CD4-positive, alpha-beta T cell treated with Interleukin-6 for 4 hours (primary cell): ENCODE measurements around the gene ATP10A.

Experiments
- DNase-seq: peaks from one replicate; pipeline ENCODE4 v3.0.0-alpha.2; 2020; ENCODE audit warnings: mixed read lengths

Gene ATP10A

DNA sequence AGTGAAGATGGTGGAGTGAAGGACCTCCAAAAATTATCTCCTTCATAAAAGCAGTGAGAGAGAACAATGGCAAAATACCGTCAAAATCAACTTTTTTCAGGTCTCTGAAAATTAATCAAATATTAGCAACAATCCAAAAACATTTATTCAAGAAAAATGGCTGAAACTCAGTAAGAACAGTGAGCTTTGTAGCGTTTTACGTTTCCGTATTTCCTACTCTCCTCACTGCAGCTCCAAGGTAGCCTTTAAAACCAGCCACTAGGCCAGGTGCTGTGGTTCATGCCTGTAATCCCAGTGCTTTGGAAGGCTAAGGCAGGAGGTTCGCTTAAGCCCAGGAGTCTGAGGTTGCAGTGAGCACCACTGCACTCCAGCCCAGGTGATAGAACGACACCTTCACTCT lies 38.5 kb downstream of the ATP10A start:
- DNase-seq = no peak

DNA sequence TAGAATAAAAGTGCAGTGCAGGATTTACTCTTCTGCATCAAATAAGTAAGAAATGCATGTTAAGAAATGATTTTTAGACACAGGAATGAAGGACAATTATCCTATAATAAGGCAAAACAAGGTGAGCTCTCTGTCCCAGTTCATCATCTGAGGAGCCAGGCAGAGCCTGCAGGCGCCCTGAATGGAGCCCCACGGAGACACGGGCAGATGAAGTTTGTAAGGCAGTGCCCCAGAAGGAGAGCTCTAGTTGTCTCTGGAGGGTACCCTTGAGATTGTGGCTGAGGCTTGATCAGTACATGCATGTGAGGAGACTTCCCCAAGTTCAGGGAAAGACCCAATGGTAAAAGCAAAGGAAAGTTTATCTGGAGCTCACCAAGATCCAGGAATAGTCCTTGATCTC lies 50.3 kb downstream of the ATP10A start:
- DNase-seq = no peak

DNA sequence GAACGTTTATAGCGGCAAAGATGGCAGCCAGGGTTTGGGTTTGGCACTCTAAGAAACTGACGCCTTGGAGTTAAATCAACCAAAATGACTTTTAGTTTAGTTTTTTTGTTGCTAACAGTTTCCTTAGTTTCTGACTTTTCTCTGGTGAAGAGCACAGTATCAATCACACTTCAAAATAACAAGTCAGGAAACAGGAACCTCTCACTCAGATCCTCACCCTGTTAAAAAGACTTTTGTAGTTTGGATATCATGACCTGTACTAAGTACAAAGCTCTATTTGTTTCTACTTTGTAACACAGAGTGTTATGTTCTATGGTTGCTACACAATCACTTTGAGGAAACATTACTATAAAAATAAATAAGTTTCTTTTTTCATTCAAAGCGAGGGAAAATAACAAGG lies 51.1 kb downstream of the ATP10A start:
- DNase-seq = no peak

DNA sequence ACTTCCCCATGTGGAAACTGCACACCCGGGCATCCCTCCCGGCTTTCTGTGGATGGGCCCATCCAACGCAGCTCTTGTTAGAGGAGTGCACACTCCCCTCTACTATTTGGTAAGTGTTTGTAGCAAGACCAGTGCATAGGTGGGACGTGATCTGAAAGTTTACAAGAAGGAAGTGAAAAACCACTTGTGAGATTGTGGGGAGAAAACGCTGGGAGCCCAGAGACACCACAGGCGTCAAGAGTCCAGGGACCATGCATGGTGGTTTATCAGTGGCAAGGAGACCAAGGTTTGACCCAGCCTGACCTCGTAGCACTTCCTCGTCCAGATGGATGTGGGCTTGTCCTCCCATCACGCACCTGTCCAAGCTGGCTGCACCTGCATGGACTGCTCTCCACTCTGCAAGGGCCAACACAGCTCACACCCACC lies 51.6 kb downstream of the ATP10A start:
- DNase-seq = peak; percentile 21

DNA sequence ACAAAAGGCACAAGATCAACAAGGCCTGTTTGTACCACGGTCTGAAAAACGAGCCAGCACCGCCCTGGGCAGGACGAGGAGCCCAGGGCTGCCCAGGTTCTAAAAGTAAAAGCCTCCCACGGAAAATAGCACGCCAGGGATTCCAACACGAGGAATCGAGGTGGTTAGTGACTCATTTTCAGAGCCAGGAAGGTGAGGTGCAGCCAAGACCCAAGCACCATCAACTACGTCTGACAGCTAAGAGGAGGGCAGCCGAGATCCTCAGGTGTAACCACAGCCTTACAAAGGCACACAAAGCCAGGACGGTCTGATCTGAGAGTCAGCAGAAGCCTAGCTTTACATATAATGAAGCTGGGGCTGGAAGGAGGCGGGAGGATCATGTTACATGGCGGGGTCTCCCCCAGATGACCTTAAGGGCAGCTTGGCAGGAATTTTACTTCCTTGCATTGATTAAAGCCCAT lies 52.5 kb downstream of the ATP10A start:
- peak; percentile 61 for DNase-seq

DNA sequence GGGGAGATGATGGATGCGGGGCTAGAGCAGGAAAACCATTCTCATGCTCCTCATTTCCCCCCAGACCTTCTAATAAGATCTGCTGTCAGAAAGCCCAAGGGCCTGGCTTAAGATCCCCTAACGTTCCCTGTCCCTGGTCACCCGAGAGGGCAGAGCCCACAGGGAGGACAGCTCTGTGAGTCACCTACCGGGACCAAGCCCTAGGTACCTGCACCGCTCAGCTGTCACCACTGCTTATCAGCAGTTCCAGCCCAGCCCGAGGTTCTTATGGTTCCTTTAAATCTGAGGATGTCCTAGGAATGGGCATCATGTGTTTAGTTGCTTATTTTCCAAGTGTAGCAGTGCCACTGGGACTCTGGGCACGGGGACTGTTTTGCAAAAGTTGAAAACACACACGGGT lies 53.0 kb downstream of the ATP10A start:
- no peak for DNase-seq

DNA sequence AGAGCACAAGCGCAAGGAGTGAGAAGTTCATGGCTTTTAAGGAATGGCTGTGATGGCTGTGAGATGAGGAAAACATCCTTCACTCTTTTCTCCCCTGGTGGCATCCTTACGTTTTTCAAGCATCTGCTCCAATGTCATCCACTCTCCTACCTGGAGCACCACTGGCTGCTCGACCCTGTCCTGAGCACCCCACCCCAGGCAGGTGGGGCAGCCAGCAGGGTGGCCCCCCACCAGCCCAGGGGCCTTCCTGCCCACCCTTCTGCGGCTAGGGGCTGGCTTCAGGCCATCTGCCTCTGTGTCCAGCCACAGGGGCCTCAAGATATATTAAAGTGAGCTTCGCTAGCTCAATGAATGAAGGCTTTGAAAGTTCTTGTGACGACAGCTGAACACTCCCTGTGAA lies 56.1 kb downstream of the ATP10A start:
- no peak for DNase-seq

DNA sequence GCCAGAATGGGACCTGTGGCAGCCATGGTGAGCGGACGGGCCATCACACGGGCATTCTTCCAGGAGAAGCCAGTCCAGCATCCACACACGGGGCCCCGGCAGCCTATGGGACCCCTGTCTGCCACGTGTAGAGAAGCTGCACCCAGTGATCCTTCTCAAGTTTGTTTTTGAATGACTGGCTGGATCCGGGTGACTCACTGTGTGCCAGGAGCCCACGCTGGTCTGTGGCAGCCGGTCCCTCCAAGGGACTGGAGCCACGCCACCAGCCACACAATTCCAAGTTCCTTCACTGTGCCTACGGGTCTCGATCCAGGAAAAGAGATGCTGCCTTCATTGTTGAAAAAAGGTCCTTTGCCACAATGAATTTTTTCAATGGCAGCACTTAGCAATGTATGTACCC lies 58.1 kb downstream of the ATP10A start:
- no peak for DNase-seq

DNA sequence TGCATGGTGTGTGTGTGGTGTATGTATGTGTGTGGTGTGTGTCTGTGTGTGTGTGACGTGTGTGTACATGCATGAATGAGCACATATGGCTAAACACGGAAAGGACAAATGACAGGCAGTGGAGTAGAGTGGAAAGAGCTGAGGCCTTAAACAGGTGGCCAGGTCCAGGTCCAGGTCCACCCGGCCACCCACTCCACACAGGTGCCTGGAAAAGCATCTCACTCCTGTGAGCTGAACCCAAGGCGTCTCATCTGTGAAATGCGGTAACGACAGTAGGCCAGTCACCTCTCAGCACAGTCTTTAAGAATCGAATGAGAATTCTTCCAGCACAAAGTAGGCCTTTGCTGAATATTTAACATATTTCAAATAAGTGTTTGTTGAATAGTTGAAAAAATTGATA lies 58.7 kb downstream of the ATP10A start:
- no peak for DNase-seq

DNA sequence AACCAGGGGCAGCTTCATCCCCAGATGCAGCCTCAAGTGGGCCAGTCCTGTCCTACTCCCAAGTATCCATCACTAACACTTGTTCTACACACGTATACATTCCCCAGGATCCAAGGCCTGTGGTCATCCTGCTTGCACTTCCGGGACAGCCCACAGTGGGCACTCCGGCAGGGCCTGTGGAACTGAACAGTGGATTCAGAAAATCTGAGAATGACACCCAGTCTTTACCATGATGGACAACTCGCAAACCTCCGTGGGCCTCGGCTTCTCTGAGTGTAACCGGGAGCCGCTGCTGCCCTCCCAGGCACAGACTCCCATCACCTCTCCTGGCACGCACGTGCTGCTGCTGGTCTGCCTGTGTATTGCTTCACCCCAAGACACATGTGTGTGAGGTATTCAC lies 59.6 kb downstream of the ATP10A start:
- DNase-seq = no peak

DNA sequence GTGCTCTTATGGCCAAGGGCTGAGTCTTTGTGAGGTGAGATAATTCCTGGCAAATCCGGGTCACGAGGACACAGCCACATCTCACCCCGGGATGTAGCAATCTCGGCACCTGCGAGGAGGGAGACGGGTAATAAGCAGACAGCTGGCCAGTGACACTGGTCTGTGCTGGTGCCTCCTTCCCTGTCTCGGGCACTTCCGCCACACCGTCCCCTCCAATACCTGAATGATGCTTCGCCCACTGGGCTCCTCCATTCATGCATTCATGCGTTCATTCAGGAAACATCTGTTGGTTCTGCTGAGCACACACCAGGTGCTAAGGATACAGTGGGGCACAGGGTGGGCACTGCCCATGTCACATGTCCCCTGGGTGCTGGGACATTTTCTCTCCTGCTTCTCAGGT lies 60.1 kb downstream of the ATP10A start:
- no peak for DNase-seq

DNA sequence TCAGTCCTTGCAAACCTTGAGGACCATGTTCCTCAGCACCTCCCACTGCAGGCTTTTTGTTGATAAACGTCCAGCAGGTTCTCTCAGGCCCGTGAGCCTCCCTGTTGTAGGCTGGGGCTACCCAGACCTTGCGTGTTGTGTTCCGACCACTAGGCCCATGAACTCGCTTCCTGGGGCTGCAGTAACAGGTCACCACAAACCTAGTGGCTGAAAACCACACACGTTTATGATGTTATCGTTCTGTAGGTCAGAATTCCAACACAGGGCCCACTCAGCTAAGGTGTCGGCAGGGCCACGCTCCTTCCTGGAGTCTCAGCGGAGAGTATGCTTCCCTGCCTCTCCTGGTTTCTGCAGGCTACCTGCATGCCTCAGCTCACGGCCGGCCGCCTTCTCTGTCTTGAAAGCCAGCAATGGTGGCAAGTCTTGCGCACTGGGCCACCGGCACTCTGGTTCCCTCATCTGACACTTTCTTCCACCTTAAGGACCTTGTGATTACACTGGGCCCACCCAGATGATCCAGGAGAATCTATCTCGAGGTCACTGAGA lies 60.8 kb downstream of the ATP10A start:
- DNase-seq = no peak

DNA sequence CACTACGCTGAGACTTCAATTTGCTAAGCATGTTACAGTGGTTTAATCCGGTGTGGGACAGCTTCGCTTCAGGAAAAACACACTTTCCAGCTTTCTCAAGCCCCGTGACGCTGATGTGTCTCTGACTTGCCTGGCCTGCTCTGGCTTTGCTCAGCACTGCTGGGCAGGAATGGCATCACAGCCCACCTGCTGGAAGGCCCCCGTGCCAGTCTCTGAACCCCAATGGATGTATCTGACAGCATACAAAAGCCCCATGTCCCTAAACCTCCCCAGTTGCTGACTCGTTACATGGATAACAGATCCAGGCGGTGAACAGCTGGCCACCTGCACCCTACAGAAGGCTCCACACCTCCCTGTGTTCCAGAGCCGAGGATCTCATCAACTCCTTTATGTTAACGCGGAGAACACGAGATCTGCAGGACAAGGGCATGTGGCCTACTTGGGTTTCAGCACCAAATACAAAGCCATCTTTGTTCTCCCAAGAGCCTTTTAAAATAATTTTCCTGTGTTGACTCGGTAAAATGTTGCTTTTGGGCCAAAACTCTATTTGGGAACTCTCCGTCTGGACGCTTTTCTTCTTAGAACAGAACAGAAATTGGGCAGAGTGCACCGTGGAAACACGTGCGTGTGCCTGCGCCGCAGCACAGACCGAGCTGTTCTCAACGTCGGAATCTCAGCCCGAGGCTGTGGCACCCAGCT lies 61.4 kb downstream of the ATP10A start:
- DNase-seq = no peak

DNA sequence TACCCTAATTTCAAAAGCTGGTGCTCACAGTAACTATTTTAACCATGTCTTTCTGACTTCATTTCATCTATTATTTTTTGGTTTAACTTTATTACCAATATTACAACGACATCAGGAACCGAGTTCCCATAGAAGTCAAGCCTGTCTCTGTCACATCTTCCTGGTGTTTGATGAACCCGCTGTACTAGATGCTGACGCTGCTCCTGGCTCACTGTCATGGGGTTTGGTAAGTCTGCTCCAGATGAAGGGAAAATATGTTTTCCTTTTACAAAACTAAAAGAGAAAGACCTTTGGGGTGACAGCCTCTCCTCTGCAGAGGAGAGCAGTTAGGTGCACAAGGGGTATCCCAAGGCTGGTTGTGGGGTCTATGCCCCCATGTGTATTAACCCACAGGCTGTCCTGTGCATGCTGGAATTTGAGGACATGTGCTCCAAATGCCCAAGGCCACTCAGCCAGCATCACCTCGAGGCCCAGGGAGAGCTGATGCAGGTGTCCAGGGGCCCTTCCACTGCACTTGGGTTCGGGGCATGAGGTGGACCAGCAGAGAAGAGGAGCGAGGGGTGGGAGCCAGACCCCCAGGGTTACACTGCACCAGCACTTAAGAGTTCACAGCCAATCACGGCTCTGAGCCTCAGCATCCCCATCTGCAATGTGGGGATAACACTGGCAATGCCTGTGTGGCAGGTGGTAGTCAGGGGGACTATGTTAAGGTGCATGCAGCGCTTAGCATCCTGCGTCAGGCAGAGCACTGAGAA lies 62.2 kb downstream of the ATP10A start:
- no peak for DNase-seq

DNA sequence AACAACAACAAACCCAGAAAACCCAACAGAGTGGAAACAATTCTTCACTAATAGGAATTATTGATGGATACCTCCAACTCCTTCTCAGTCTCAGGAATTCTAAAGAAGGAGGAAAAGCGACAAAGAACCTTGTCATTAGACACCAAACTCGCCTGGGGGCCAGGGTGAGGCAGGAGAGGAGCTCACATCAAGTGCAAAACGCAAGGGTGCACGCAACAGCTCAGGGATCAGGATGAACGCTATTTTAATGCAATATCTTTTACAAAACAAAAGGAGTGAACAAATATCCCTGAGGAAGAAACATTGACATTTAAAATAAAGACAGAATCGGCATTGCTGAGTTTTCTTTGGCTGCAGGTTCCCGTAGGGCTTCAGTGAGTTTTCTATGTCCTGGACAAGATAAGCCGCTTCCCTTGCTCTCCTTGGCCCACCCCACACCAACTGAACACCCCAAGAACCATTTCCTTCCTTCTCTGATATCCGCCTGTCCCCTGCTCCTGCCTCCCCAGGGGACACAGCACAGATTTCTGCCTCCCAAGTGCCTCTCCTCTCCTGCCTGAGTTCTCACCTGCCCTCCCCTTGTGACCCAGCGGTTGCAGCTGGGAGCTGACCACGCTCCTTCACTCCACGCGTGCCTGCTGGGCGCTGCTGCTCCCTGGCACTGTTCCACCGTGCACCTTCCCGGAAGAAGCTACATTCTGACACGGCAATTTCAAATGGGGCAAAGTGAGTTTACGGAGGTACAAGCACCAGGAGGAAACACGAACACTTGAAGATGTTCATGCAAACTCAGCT lies 63.0 kb downstream of the ATP10A start:
- peak; percentile 35 for DNase-seq

DNA sequence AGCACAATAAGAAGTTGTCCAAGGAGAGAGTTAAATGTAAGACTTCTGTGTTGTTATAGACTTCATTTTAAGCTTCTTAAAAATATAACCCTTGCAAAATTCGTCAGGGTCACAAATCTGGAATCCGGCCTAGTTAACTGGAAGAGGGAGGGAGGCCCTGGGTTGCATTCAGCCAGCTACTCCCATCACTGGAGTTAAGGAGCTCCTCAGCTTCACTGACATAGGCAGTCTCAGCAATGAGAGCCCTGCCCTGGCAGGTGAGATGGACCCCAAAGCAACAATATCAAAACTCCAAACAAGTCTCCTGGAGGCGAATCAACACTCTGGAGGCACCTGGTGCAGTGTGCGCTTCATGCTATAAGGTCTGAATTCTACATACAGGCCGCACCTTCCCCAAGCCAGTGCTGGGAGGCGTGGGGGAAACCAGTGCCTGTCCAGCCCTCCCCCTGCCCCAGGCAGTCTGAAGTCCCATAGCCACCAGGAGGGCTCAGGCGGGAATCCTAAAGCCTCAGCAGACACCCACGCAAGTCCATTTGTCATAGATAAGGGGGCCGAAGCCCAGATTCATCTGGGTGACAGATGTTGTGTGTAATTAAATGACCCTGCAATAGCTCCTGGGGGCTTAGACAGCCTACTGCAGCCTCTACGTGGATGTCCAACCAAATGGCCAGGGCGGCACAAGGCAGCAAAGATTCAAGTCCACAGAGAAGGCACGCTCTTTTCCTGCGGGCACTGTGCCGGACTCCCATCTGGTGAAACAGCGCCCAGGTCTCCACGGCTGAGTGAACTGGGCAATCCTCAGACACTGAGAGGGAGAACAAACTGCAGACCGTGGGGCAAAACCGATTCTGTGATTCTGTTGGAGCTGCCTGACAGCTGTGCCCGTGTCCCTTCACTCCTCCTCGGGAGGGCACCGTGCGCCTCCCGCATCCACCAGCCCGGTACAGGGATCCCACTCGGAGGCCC lies 64.9 kb downstream of the ATP10A start:
- DNase-seq = no peak

DNA sequence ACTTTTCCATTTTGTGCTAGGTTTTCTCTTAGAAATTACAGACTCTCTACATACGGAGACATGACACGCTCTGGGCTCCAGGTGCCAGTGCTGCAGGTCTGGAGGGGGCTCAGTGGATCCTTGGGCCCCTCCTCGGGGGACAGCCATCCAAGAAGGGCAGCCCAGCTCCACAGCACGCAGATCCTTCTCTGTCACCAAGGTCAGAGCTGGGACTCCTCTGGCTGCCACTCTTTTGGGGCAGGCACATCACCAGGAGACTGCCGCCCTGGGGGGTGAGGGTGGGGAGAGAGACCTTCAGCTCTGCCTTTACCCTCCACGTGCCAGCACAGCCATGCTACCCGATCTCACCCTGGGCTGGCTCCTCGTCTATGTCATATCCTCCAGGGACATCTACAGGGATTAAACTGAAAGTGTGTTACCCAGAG lies 65.6 kb downstream of the ATP10A start:
- DNase-seq = no peak

DNA sequence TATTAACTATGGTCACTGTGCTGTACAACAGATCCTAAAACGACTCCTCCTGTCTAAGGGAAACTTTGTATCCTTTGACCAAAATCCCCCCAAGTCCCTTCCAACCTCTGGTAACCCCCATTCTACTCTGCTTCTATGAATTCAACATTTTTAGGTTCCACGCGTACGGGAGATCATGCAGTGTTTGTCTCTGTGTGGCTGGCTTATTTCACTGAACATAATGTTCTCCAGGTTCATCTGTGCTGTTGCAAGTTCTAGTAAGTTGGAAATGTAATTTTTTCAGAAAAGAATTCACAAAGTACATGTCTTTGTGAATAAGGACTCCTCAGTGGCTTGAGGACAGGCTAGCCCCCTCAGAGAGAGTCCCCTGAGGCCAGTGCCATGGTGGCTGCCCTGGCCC lies 66.1 kb downstream of the ATP10A start:
- DNase-seq = no peak

DNA sequence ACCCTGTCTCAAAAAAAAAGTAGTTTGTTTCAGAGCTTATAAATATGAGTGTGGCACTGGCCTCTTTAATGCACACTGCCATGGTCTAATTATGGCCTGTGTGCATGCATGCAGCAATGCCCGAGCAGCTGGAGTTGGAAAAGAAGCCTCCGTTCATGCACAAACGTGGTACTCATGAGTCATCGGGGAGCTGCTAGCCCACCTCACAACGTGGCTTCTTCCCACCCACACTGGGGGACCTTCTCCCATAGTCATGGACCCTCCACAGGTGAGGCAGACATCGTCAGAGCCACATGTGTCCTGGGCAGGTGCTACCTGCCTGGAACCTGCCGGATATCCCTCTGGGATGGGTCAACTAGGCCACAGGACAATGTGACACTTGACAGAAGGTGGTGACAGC lies 66.7 kb downstream of the ATP10A start:
- no peak for DNase-seq

DNA sequence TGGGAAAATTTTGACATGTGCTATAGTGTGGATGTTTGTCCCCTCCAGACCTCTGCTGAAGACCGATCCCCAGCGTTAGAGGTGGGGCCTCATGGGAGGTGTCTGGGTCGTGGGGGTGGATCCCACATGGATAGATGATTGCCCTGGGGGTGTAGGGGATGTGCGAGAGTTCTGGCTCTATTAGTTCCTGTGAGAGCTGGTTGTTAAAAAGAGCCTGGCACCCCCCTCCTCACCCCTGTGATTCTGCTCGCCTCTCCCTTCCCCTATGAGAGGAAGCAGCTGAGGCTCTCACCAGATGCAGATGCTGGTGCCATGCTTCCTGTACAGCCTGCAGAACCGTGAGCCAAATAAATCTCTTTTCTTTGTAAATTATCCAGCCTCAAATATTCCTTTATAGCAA lies 67.4 kb downstream of the ATP10A start:
- no peak for DNase-seq

DNA sequence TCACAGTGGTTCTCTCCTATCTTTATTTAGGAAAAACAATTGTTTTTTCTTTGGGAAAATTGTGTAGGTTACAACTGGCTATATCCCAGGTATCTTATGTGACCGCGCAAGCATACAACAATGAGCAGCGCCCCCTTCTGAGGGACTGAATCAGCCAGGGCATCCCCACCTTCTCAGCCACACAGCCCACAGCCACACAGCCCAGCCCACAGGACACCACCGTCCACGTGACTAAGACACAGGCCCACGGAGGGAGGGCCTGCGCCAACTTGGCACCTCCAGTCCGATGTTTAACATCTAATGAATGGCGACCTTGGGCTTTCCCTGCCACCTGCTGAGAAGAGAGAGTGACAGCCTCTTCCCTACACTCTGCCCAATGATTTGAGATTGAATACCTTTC lies 68.1 kb downstream of the ATP10A start:
- DNase-seq = no peak

DNA sequence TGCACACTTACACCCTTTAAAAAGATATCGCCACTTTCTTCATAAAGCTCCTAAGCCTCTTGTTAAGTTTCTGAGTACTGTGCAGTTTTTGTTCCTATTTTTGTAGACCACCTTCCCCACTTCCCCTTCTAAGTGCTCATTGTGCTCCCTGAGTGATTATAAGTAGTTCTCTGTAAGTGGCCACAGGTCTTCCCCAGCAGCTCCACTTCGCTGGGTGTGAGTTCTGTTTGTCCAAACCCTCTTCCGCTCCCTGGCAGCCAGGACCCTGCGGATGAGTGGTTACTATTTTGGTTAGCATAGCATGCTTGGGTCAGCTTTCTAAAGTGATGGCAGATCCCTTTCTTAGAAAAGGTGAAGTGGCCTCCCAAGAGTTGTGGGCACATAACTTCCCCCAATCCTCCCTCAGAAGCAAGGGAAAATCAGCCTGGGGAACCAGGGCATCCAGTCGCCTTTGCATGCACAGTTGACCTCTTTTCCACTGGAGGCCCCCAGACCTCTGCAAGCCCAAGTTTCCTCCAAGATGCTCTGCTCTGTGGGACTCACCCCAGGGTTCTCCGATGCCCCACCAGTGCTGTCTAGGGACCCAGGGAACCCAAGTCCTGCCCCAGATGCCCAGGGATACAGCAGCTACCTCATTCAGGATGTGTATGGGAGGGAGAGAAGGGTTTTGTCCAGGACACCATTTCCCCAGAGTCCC lies 69.6 kb downstream of the ATP10A start:
- DNase-seq = no peak
